Measurements from ENCODE around the gene FASN.

FASN gene

GRCh38 chr17:82037092-82037888, 60.7 kb downstream of the FASN start, which contains the start of gene DCXR:
Gene DCXR (minus strand): TSS chr17:82037697. CDS start chr17:82037682, 15 bp downstream.
- peak; percentile 72 to 92 (median 86) for DNase-seq

- DNase-seq, result no peak
Measured at GRCh38 chr17:82036634-82037091, 61.4 kb downstream of the FASN start.

- DNase-seq, result no peak
Measured at GRCh38 chr17:82035956-82036633, 61.9 kb downstream of the FASN start.

GRCh38 chr17:82035488-82035887, 62.5 kb downstream of the FASN start:
- DNase-seq, result no peak

GRCh38 chr17:82034371-82035011, 63.5 kb downstream of the FASN start:
- no peak for DNase-seq

GRCh38 chr17:82033359-82034085, 64.5 kb downstream of the FASN start:
- no peak for DNase-seq

- DNase-seq, result peak in 1 of 4 experiments; percentile 19
Measured at GRCh38 chr17:82031885-82032627, 66.0 kb downstream of the FASN start.

GRCh38 chr17:82031303-82031884, 66.6 kb downstream of the FASN start, which contains the start of gene RAC3:
Gene RAC3 (plus strand): TSS chr17:82031678. CDS start chr17:82031762, 84 bp downstream.
- DNase-seq, result no peak

GRCh38 chr17:82030470-82031302, 67.3 kb downstream of the FASN start:
- peak; percentile 46 to 77 (median 71) for DNase-seq

GRCh38 chr17:82029990-82030469, 68.0 kb downstream of the FASN start:
- no peak for DNase-seq

- DNase-seq, result no peak
Measured at GRCh38 chr17:82029391-82029790, 68.6 kb downstream of the FASN start.

- DNase-seq, result no peak
Measured at GRCh38 chr17:82028966-82029365, 69.1 kb downstream of the FASN start.
